Measurements from ENCODE around the gene ZNF662.

- no peak for TF ChIP-seq CHCHD3 (CRISPR knock-in tag; IDR thresholded peaks at IDR 0.05)
- TF ChIP-seq ZKSCAN3 (CRISPR knock-in tag; IDR thresholded peaks at IDR 0.05), result no peak
- no peak for TF ChIP-seq GATA2 (CRISPR knock-in tag; IDR thresholded peaks at IDR 0.05)
- no peak for TF ChIP-seq TAF1 (IDR thresholded peaks at IDR 0.05; ENCODE audit: control insufficient read depth, extremely low read depth, insufficient read depth, low read length, severe bottlenecking)
- no peak for TF ChIP-seq ZNF217 (CRISPR knock-in tag; IDR thresholded peaks at IDR 0.05)
These were observed 6.9 kb upstream of the ZNF662 start for GRCh38 chr3:42898896-42899675.

Data from K562 (cell line).